Neural cell (in vitro differentiated cells): ENCODE results near the gene SCN2A. TPM values are rescaled to one million over a fixed set of nuclear protein-coding genes. Genes with fewer than 3 reads are reported as not detected.

Source experiments
- H2AFZ ChIP-seq: fragments of 200-600, 300-800 bp; sonication (generic), shearing (Covaris generic); 2 replicates; pipeline ENCODE4 v1.6.0; 2014; ENCODE audit warnings: low read depth, mild to moderate bottlenecking, antibody characterized with exemption, low read length, moderate library complexity
- H3F3A ChIP-seq: fragments of 200-600 bp; shearing (Covaris generic); 2 replicates; pipeline ENCODE4 v1.6.1; 2016; ENCODE audit warnings: mild to moderate bottlenecking, moderate library complexity, mixed read lengths, antibody characterized with exemption, low read length; ENCODE audit not compliant: insufficient read depth, poor library complexity, severe bottlenecking
- H3K27ac ChIP-seq: fragments of 200-600, 300-800 bp; sonication (generic), shearing (Covaris generic); 2 replicates; pipeline ENCODE4 v1.5.1; 2014; ENCODE audit warnings: mild to moderate bottlenecking, low read length, moderate library complexity
- H3K27me3 ChIP-seq: fragments of 300-800, 200-600 bp; sonication (generic), shearing (Covaris generic); 2 replicates; pipeline ENCODE4 v1.6.0; 2014; ENCODE audit warnings: mild to moderate bottlenecking, low read depth, low read length, moderate library complexity; ENCODE audit not compliant: insufficient read depth
- H3K36me3 ChIP-seq: fragments of 300-800, 200-600 bp; sonication (generic), shearing (Covaris generic); 2 replicates; pipeline ENCODE4 v1.5.1; 2014; ENCODE audit warnings: mild to moderate bottlenecking, antibody characterized with exemption, low read length, moderate library complexity; ENCODE audit not compliant: insufficient read depth
- H3K4me2 ChIP-seq: fragments of 300-800, 200-600 bp; sonication (generic), shearing (Covaris generic); 2 replicates; pipeline ENCODE4 v1.6.0; 2014; ENCODE audit warnings: mild to moderate bottlenecking, low read length
- H3K4me3 ChIP-seq: fragments of 300-800, 200-600 bp; sonication (generic), shearing (Covaris generic); 2 replicates; pipeline ENCODE4 v1.5.1; 2014; ENCODE audit warnings: mild to moderate bottlenecking, low read length, moderate library complexity
- H3K79me2 ChIP-seq: fragments of 200-600 bp; shearing (Covaris generic); replicated peaks from 2 replicates; pipeline ENCODE4 v1.6.0; 2014; ENCODE audit warnings: mild to moderate bottlenecking, low read length, moderate library complexity; ENCODE audit not compliant: insufficient read depth
- H3K9ac ChIP-seq: fragments of 300-800, 200-600 bp; sonication (generic), shearing (Covaris generic); 2 replicates; pipeline ENCODE4 v1.6.1; 2016; ENCODE audit warnings: mild to moderate bottlenecking, low read length, mixed read lengths
- H3K9me2 ChIP-seq: fragments of 200-600 bp; shearing (Covaris generic); 2 replicates; pipeline ENCODE4 v1.6.1; 2016; ENCODE audit warnings: mild to moderate bottlenecking, low read length, mixed read lengths; ENCODE audit not compliant: insufficient read depth
- H3K9me3 ChIP-seq: fragments of 200-600, 300-800 bp; sonication (generic), shearing (Covaris generic); 2 replicates; pipeline ENCODE4 v1.6.1; 2016; ENCODE audit warnings: mild to moderate bottlenecking, mixed run types, low read length, moderate library complexity, mixed read lengths
- H4K20me1 ChIP-seq: fragments of 200-600 bp; shearing (Covaris generic); 2 replicates; pipeline ENCODE4 v1.6.1; 2016; ENCODE audit warnings: mild to moderate bottlenecking, mixed run types; ENCODE audit not compliant: insufficient read depth
- CTCF ChIP-seq: fragments of 450-650 bp; IDR thresholded peaks from 2 replicates; pipeline ENCODE4 v1.5.1; 2014; ENCODE audit warnings: antibody characterized with exemption, mild to moderate bottlenecking, moderate library complexity; ENCODE audit not compliant: poor library complexity, severe bottlenecking
- EP300 ChIP-seq: fragments of 450-650 bp; conservative IDR thresholded peaks from 2 replicates; pipeline ENCODE4 v1.6.1; 2014; ENCODE audit warnings: antibody characterized with exemption, mild to moderate bottlenecking, moderate library complexity; ENCODE audit not compliant: poor library complexity, severe bottlenecking
- EZH2 ChIP-seq: fragments of 200-600, 300-800 bp; shearing (Covaris generic), sonication (generic); IDR thresholded peaks from 2 replicates; pipeline ENCODE4 v1.6.1; 2014; ENCODE audit warnings: antibody characterized with exemption, low read length, borderline replicate concordance, mild to moderate bottlenecking; ENCODE audit not compliant: insufficient read depth, poor library complexity, severe bottlenecking
- MXI1 ChIP-seq: fragments of 450-650 bp; conservative IDR thresholded peaks from 2 replicates; pipeline ENCODE4 v1.6.1; 2014; ENCODE audit warnings: antibody characterized with exemption, mild to moderate bottlenecking; ENCODE audit not compliant: poor library complexity, severe bottlenecking
- POLR2AphosphoS5 ChIP-seq: IDR thresholded peaks from 2 replicates; pipeline ENCODE4 v1.6.1; 2012
- RAD21 ChIP-seq: fragments of 450-650 bp; conservative IDR thresholded peaks from 2 replicates; pipeline ENCODE4 v1.6.1; 2014; ENCODE audit warnings: antibody characterized with exemption, mild to moderate bottlenecking, moderate library complexity
- REST ChIP-seq: IDR thresholded peaks from 2 replicates; pipeline ENCODE4 v1.6.1; 2012; ENCODE audit warnings: borderline replicate concordance
- SMC3 ChIP-seq: fragments of 450-650 bp; conservative IDR thresholded peaks from 2 replicates; pipeline ENCODE4 v1.6.1; 2014; ENCODE audit warnings: antibody characterized with exemption, mild to moderate bottlenecking, moderate library complexity; ENCODE audit not compliant: poor library complexity
- TAF1 ChIP-seq: IDR thresholded peaks from 2 replicates; pipeline ENCODE4 v1.6.1; 2012; ENCODE audit warnings: low read depth
- polyA plus RNA-seq: library from polyadenylated mRNA; depleted of rRNA; stranded (reverse); fragments of >200 nt; gene quantifications from 2 replicates; pipeline ENCODE4 v1.2.3, GENCODE V29; 2014

SCN2A gene
- polyA plus RNA-seq, 1 donor from 2014 or later = 57.4 TPM

GRCh38 chr2:165219481-165219880 is 19.7 kb upstream of the SCN2A start:
- no peaks in the 10 kb centered on the region for H3K9me3 ChIP-seq
- H3K27ac ChIP-seq = no peak overlapping the region
- no peak overlapping the region for H3K4me2 ChIP-seq
- no peak overlapping the region for H3K4me3 ChIP-seq
- H3K79me2 ChIP-seq = no peaks in the 10 kb centered on the region
- no peaks in the 10 kb centered on the region for H3K9me2 ChIP-seq
- no peak overlapping the region for H2AFZ ChIP-seq
- H3K9ac ChIP-seq = no peak overlapping the region
- H4K20me1 ChIP-seq = no peaks in the 10 kb centered on the region
- H3K27me3 ChIP-seq = no peaks in the 10 kb centered on the region
- H3K36me3 ChIP-seq = no peaks in the 10 kb centered on the region
- no peak for TF ChIP-seq EP300
- TF ChIP-seq POLR2AphosphoS5 = no peak
- TF ChIP-seq REST = peak; percentile 26
- no peak for TF ChIP-seq CTCF
- no peaks in the 10 kb centered on the region for H3F3A ChIP-seq

- Histone ChIP-seq H3K9me2 (no peaks in the 10 kb centered on the region), H3K36me3 (no peaks in the 10 kb centered on the region), H3K9me3 (no peaks in the 10 kb centered on the region), H3F3A (no peaks in the 10 kb centered on the region), H3K27ac (no peak overlapping the region), H3K9ac (no peak overlapping the region), H3K79me2 (no peaks in the 10 kb centered on the region), H2AFZ (no peak overlapping the region), H3K4me2 (no peak overlapping the region), H4K20me1 (no peaks in the 10 kb centered on the region), H3K4me3 (no peak overlapping the region), H3K27me3 (no peaks in the 10 kb centered on the region)
- TF ChIP-seq TAF1 (no peak), CTCF (no peak), SMC3 (no peak), POLR2AphosphoS5 (no peak), MXI1 (no peak), EZH2 (no peak), RAD21 (no peak), REST (no peak), EP300 (no peak)
These were observed 14.3 kb upstream of the SCN2A start for GRCh38 chr2:165224941-165225340.
